Parathyroid adenoma (tissue), 2 donors: Measurements from ENCODE around the gene RNASE8.
A peak's percentile ranks its signal among the peaks of the same experiment; 100 is the strongest.

ENCODE experiments used
- H2AFZ ChIP-seq: fragments of 300-600 bp; sonication (generic); one replicate; pipeline ENCODE4 v1.7.0; 2017; ENCODE audit warnings: antibody characterized with exemption, mild to moderate bottlenecking
- H3K27ac ChIP-seq: fragments of 300-600 bp; sonication (generic); one replicate; pipeline ENCODE4 v1.7.0; 2017
- H3K27me3 ChIP-seq: fragments of 300-600 bp; sonication (generic); one replicate; pipeline ENCODE4 v1.7.0; 2017; ENCODE audit warnings: low read length; ENCODE audit not compliant: control insufficient read depth, insufficient read depth
- H3K36me3 ChIP-seq: fragments of 300-600 bp; sonication (generic); one replicate; pipeline ENCODE4 v1.7.0; 2017; ENCODE audit warnings: low read length; ENCODE audit not compliant: control insufficient read depth, insufficient read depth
- H3K4me1 ChIP-seq: fragments of 300-600 bp; sonication (generic); one replicate; pipeline ENCODE4 v1.7.0; 2017; ENCODE audit warnings: control low read depth
- H3K4me2 ChIP-seq: fragments of 300-600 bp; sonication (generic); one replicate; pipeline ENCODE4 v1.7.0; 2017; ENCODE audit warnings: low read length
- H3K4me3 ChIP-seq: fragments of 300-600 bp; sonication (generic); one replicate; pipeline ENCODE4 v1.7.0; 2017; ENCODE audit warnings: low read depth, low read length
- H3K79me2 ChIP-seq: fragments of 300-600 bp; sonication (generic); one replicate; pipeline ENCODE4 v1.7.0; 2017; ENCODE audit warnings: control low read depth
- H3K9ac ChIP-seq: fragments of 300-600 bp; sonication (generic); one replicate; pipeline ENCODE4 v1.7.0; 2017; ENCODE audit warnings: mild to moderate bottlenecking
- H3K9me3 ChIP-seq: fragments of 300-600 bp; sonication (generic); one replicate; pipeline ENCODE4 v1.7.0; 2017; ENCODE audit warnings: low read length; ENCODE audit not compliant: control insufficient read depth
- TF ChIP-seq, protein P1 (sequence below): fragments of 300-600 bp; sonication (generic); IDR thresholded peaks from one replicate; pipeline ENCODE4 v1.7.0; 2017; ENCODE audit warnings: antibody characterized with exemption, mild to moderate bottlenecking
- donor health status: primary hyperparathyroidism.

Gene RNASE8

DNA sequence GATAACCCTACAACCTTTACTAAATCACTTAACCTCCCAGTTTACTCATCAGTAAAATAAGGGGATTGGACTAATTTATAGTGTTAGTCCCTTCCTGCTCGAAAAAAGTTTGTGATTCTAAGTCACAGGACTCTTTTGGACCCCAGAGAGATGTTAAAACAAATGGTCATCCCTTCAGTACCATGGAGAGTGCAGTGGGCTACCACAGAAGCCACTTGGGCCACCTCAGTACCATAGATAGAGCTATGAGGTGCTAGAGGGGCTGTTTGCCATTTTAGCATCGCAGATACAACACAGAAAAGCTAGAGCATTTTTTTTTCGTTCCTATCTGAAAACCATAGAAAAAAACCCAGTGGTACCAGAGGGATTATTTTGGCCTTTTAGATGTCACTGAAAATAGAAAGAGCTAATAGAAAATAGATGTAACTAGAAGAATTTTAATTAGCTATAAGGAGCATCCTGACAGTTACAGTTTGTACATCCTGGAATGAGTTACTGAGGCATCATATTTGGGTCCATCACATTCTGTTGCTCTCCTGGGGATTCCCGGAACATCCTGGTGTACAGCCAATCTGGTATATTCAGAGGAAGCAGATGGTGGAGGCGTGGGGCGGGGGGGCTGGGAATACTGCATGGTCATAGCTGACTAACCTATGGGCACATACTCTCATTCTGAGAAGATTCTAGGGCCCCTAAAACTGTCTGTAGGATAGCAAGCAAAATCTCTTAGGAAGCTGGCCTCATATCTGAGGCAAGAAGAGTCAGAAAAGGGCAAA, 38.0 kb downstream of the RNASE8 start:
- H3K9ac ChIP-seq = no peak overlapping the region
- no peaks in the 10 kb centered on the region for H3K9me3 ChIP-seq
- no peak overlapping the region for H2AFZ ChIP-seq
- H3K27me3 ChIP-seq = no peaks in the 10 kb centered on the region
- no peaks in the 10 kb centered on the region for H3K36me3 ChIP-seq
- TF ChIP-seq, protein P1, sequence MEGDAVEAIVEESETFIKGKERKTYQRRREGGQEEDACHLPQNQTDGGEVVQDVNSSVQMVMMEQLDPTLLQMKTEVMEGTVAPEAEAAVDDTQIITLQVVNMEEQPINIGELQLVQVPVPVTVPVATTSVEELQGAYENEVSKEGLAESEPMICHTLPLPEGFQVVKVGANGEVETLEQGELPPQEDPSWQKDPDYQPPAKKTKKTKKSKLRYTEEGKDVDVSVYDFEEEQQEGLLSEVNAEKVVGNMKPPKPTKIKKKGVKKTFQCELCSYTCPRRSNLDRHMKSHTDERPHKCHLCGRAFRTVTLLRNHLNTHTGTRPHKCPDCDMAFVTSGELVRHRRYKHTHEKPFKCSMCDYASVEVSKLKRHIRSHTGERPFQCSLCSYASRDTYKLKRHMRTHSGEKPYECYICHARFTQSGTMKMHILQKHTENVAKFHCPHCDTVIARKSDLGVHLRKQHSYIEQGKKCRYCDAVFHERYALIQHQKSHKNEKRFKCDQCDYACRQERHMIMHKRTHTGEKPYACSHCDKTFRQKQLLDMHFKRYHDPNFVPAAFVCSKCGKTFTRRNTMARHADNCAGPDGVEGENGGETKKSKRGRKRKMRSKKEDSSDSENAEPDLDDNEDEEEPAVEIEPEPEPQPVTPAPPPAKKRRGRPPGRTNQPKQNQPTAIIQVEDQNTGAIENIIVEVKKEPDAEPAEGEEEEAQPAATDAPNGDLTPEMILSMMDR = no peak
- H3K27ac ChIP-seq = peak overlapping the region; percentile 95
- H3K4me1 ChIP-seq = peaks cover 41% of the 10 kb centered on the region
- no peak overlapping the region for H3K4me3 ChIP-seq
- H3K4me2 ChIP-seq = no peak overlapping the region
- H3K79me2 ChIP-seq = peaks cover 13% of the 10 kb centered on the region

DNA sequence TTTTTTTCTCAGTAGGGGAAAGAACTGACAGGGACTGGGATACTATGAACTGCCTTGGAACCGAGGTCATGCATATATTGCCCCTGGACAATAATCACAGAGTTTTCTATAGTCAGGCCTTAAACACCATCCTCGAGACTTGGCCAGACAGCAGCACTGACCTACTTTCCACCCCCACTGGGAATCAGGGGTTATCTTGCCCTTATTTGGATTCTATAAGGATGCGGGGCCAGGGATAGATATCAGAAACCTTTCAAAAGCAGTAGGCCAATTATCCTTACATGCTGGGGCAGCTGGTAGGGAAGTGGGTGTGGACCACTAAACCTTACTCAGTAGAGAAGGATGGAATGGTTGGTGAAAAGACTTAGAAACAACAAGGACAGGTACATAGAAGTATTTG, 38.8 kb downstream of the RNASE8 start:
- Histone ChIP-seq H3K27me3 (no peaks in the 10 kb centered on the region), H3K4me1 (peaks cover 41% of the 10 kb centered on the region), H3K79me2 (peaks cover 19% of the 10 kb centered on the region), H3K4me2 (peak overlapping the region; percentile 4), H3K27ac (peak overlapping the region; percentile 95), H3K9me3 (no peaks in the 10 kb centered on the region), H3K9ac (no peak overlapping the region), H2AFZ (no peak overlapping the region), H3K36me3 (no peaks in the 10 kb centered on the region), H3K4me3 (no peak overlapping the region)
- TF ChIP-seq, protein P1 = no peak

DNA sequence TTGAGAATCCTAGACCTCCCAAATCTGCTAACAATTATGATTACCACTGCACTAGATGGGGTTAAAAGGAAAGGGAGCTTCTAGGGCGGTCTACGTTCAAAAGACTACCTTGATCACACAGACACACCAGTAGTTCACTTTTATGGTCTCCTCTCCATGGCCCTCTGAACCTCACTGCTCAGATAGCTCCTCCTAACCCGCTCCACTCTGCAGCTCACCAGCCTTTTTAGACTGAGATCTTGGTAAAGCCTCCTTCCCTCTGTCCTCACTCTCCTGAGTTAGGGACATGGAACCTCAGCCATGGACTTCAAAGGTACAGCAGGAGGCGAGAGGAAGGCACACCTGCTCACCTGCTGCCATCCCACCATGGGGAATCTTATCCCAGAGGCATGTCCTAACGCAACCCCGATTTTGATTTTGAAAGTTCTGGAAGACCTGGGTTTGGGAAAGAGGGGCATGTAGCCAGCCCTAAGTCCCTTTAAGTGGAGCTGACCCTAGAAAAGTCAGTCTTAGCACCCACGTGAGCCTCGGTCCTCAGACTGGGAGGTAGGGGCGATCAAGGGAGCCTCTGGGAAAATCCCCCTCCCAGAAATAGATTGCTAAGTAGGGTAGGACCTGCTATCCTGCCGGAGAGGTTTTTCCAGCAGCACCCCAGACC, 39.5 kb downstream of the RNASE8 start:
- H3K27me3 ChIP-seq = no peaks in the 10 kb centered on the region
- peak overlapping the region; percentile 65 for H2AFZ ChIP-seq
- peak overlapping the region; percentile 58 for H3K4me2 ChIP-seq
- TF ChIP-seq, protein P1 = no peak
- H3K79me2 ChIP-seq = peaks cover 25% of the 10 kb centered on the region
- H3K4me1 ChIP-seq = peaks cover 45% of the 10 kb centered on the region
- H3K9ac ChIP-seq = peak overlapping the region; percentile 41
- no peaks in the 10 kb centered on the region for H3K36me3 ChIP-seq
- peak overlapping the region; percentile 95 for H3K27ac ChIP-seq
- H3K4me3 ChIP-seq = peak overlapping the region; percentile 38
- H3K9me3 ChIP-seq = no peaks in the 10 kb centered on the region

DNA sequence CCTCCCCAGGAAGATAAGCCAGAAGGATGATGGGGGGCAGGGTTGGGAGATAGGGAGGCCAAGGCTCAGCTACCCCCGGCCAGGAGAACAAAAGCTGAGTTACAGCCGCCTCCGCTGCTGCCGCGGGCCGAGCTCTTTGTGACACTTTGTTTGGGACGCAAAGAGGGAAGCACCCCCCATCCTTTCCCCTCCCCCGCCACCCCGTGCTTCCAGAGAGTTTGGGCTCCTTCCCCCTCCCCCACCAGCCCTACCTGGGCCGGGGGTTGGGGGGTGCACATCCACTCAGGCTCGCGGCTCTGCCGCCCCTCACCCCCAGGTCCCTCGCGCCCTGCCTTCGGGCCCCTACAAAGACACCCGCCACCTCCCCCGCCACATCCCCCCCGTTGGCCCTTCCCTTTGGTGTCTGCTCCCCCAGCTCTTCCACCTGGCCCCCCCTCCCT, 40.0 kb downstream of the RNASE8 start:
- peak overlapping the region; percentile 41 for H3K9ac ChIP-seq
- no peaks in the 10 kb centered on the region for H3K9me3 ChIP-seq
- H3K4me1 ChIP-seq = peaks cover 50% of the 10 kb centered on the region
- peak overlapping the region; percentile 65 for H2AFZ ChIP-seq
- peak overlapping the region; percentile 38 for H3K4me3 ChIP-seq
- H3K79me2 ChIP-seq = peaks cover 27% of the 10 kb centered on the region
- peak overlapping the region; percentile 95 for H3K27ac ChIP-seq
- TF ChIP-seq, protein P1 = no peak
- no peaks in the 10 kb centered on the region for H3K27me3 ChIP-seq
- no peaks in the 10 kb centered on the region for H3K36me3 ChIP-seq
- H3K4me2 ChIP-seq = peak overlapping the region; percentile 58
